HL-60/S4 treated with retinoic acid at 250 ng/mL for 4 days and 3 days (cell line): ENCODE results near the gene PPP2R5C.
"Not testable (repeated sequence)": the region's sequence is repeated elsewhere in the genome, so short reads cannot be mapped to it uniquely, and the experiment has no call there.

Source experiments
- in situ Hi-C: fragments of 300-500 bp; cut with MboI; formaldehyde crosslinking; loops from 2 replicates; pipeline ENCODE4 v1.7.0; 2022; ENCODE audit warnings: low sequenced_read_pairs

The PPP2R5C gene

DNA sequence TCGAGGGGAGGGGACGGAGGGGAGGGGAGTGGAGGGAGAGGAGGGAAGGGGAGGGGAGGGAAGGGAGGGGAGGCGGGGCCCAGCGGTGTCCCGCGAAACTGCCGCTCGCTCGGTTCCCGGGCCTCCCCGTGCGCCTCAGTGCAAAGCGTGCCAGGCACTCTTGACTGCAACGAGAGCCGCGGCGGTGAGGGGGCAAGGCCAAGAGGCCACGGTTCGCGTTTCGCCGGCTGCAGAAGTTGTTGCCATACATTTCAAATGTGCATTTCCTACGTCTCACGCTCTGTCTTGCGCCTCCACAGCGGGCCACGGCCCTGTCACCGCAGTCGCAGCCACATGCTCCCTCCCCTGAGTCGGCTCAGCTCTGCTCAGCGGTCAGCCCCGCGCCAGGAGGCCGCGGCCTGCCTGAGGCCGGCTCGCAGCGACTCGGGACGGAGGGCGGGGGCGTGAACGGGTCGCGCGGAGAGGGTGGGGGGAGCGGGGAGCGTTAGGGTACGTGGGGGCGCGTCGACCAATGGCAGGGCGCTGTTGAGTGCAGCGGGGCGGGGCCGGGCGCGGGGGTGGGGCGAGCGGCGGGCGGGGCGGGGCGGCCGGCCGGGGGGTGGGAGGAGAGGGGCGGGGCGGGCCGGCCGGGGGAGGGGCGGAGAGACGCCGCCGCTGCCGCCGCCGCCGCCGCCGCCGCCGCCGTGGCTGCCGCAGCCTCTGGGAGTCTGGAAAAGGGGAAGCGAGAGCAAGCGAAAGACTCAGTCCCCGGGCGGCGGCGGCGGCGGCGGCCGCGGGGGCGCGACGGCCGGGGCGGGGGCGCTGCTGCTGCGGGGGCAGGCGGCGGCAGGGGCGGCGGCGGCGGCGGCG is at the start of gene PPP2R5C:
PPP2R5C (plus strand) TSS at position 678 of the 849 bp plus-strand sequence. CDS start 185 bp downstream, outside the sequence.
- in situ Hi-C loops = no loop called here

DNA sequence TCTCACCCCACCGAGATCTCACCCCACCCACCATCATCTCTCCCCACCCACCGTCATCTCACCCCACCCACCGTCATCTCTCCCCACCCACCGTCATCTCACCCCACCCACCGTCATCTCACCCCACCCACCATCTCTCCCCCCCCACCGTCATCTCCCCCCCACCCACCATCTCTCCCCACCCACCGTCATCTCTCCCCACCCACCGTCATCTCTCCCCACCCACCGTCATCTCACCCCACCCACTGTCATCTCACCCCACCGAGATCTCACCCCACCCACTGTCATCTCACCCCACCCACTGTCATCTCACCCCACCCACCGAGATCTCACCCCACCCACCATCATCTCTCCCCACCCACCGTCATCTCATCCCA is 49.7 kb upstream of the PPP2R5C start:
- in situ Hi-C loops = not testable (repeated sequence)

DNA sequence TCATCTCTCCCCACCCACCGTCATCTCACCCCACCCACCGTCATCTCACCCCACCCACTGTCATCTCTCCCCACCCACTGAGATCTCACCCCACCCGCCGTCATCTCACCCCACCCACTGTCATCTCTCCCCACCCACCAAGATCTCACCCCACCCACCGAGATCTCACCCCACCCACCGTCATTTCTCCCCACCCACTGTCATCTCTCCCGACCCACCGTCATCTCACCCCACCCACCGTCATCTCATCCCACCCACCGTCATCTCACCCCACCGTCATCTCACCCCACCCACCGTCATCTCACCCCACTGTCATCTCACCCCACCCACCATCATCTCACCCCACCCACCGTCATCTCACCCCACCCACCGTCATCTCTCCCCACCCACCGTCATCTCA is 49.2 kb upstream of the PPP2R5C start:
- in situ Hi-C loops = not testable (repeated sequence)

GRCh38 chr14:101713091-101713490 is 48.4 kb upstream of the PPP2R5C start:
- in situ Hi-C loops = not testable (repeated sequence)

- in situ Hi-C loops = no loop called here
Measured at GRCh38 chr14:101713621-101714349, 47.7 kb upstream of the PPP2R5C start.

GRCh38 chr14:101714394-101714793 is 47.1 kb upstream of the PPP2R5C start:
- in situ Hi-C loops = no loop called here

GRCh38 chr14:101715210-101716076 is 46.1 kb upstream of the PPP2R5C start:
- in situ Hi-C loops = no loop called here

- in situ Hi-C loops = no loop called here
Measured at GRCh38 chr14:101716077-101716950, 45.2 kb upstream of the PPP2R5C start.

GRCh38 chr14:101716956-101717662 is 44.4 kb upstream of the PPP2R5C start:
- in situ Hi-C loops = no loop called here

GRCh38 chr14:101717663-101718490 is 43.6 kb upstream of the PPP2R5C start:
- in situ Hi-C loops = no loop called here

DNA sequence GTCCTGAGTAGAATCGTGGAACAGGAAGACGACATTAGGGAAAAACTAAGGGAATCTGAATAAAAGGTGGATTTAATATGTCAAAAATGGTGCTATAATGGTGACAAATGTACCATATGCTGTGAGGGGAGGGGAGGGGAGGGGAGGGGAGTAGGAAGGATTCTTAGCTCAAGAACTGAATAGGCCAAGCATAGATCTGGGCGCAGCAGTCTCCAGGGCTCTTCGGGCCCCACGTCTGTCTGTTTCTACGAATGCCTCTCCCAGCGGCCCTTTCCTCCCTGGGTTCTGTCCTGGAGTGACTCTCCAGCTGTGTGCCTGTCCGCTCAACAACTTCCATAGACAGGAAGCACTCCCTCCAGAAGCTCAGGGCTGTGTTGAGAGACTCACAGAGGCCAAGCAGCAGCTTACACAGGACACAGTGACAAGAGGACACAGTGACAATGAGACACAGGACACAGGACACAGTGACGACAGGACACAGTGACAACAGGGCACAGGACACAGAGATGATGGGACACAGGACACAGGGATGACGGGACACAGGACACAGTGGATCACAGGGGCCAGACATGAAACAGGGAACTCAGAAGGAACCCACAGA is 42.4 kb upstream of the PPP2R5C start:
- in situ Hi-C loops = no loop called here

GRCh38 chr14:101719708-101720107 is 41.8 kb upstream of the PPP2R5C start:
- in situ Hi-C loops = no loop called here

DNA sequence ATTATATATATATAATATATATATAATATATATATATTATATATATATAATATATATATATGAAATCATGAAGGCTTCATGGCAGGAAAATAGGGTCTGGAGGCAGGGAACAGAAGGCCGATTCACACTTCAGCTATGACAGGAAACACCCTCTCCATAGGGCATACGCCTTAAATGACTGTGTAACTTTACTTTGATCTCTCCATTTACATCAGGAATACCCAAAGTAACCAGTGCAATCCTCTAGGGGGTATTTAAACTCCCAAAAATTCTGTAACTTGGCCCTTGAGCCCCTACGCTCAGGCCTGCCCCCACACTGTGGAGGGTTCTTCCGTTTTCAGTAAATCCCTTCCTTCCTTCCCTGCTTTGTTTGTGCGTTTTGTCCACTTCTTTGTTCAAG is 40.4 kb upstream of the PPP2R5C start:
- in situ Hi-C loops = no loop called here

DNA sequence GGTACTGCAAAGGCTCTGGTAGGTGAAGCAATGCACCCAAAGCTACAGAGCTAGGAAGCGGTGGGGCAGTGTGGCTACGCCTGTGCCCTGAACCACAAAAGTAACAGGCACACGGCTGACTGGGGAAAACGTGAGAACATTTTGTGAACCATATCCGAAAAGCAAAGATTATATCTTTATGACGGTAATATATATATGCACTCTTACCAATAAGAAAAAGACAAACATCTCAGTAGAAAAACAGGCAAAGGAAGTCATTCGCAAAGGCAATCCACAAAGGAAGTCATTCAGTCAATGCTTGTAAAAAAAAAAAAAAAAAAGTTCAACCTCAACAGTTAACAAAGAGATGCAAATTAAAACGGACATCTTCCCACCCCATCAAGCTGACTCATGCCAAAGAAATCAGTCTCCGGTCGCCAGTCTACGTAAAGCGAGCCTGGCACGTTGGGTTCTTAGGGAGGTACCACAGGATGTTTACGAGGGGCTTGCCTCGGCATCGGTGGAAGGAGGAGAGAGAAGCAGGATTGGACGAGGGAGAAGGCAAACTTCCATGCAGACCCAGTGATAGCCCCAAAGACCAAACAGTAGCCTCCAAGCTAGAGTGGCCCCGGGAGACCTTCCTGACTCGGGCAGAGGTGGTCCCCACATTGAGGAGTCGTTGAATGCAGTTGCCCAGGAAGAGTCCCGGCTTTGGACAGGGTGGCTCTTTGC is 39.4 kb upstream of the PPP2R5C start:
- in situ Hi-C loops = no loop called here

DNA sequence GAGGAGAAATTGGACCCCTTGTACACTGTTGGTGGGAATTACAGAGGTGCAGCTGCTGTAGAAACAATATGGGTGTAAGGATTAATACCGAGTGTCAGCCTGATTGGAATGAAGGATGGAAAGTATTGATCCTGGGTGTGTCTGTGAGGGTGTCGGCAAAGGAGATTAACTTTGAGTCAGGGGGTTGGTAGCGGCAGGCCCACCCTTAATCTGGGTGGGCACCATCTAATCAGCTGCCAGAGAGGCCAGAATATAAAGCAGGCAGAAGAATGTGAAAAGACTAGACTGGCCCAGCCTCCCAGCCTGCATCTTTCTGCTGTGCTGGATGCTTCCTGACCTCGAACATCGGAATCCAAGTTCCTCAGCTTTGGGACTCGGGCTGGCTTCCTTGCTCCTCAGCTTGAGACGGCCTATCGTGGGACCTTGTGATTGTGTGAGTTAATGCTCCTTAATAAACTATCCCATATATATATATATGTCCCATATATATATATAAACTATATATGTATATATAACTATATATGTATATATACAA is 38.4 kb upstream of the PPP2R5C start:
- in situ Hi-C loops = no loop called here

DNA sequence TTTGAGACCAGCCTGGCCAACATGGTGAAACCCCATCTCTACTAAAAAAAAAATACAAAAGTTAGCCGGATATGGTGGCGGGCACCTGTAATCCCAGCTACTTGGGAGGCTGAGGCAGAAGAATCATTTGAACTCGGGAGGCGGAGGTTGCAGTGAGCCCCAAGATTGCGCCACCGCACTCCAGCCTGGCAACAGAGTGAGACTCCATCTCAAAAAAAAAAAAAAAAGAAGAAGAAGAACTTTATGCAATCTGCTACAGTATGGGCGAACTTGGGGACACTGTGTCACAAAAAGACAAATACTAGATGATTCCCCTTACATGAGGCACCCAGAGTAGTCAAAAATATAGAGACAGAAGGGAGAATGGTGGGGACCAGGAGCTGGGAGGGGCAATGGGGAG is 35.9 kb upstream of the PPP2R5C start:
- in situ Hi-C loops = not testable (repeated sequence)

- in situ Hi-C loops = no loop called here
Measured at GRCh38 chr14:101726295-101726953, 35.1 kb upstream of the PPP2R5C start.
